Ovary (tissue), 9 donors: ENCODE measurements around the gene FMNL1. TPM values are rescaled to one million over a fixed set of nuclear protein-coding genes. Genes with fewer than 3 reads are reported as not detected.

Experiments
- DNase-seq, 5 donors: peaks; one replicate each; pipeline ENCODE4 v3.0.0-alpha.2; 2019 to 2020
- H3K27ac ChIP-seq, 2 donors: fragments of 200-600 bp; one replicate each; pipeline versions ENCODE4 v1.5.1 to v1.8.0; 2019 to 2022
- H3K27me3 ChIP-seq: fragments of 200-600 bp; one replicate; pipeline ENCODE4 v1.8.0; 2022
- H3K36me3 ChIP-seq: fragments of 200-600 bp; sonication (generic); one replicate; pipeline ENCODE4 v1.5.1; 2019
- H3K4me1 ChIP-seq: one replicate; pipeline ENCODE4 v1.8.1; 2013; ENCODE audit warnings: mild to moderate bottlenecking, moderate library complexity; ENCODE audit not compliant: insufficient read depth
- H3K4me3 ChIP-seq: fragments of 200-600 bp; sonication (generic); one replicate; pipeline ENCODE4 v1.5.1; 2017
- H3K9me3 ChIP-seq, 2 donors: fragments of 200-600 bp in 1 of 2; sonication (generic) in 1 of 2; one replicate each; pipeline versions ENCODE4 v1.5.1 to v1.8.1; 2013 to 2019; ENCODE audit warnings: mild to moderate bottlenecking in 1 of 2, moderate library complexity in 1 of 2
- EP300 ChIP-seq: sonication (generic); formaldehyde crosslinking; IDR thresholded peaks from one replicate; pipeline ENCODE4 v1.6.1; 2017; ENCODE audit warnings: antibody characterized with exemption
- POLR2A ChIP-seq: fragments of 450-650 bp; IDR thresholded peaks from one replicate; pipeline ENCODE4 v1.6.1; 2017; ENCODE audit warnings: antibody characterized with exemption, mild to moderate bottlenecking, moderate library complexity
- WGBS, 3 donors: extraction: QIAGEN DNeasy Blood & Tissue Kit in 1 of 3; methylation state at CpG; one replicate each; pipeline versions ENCODE4 v1.1.5 to v1.1.7; 2013 to 2017; 5-methylcytosine and 5-hydroxymethylcytosine counted together
- intact Hi-C, 4 donors: fragments of 100-400 bp; cut with DNase I; formaldehyde crosslinking; loops; one replicate each; pipeline versions ENCODE4 v1.11.0 to v1.15.1; 2022 to 2023
- polyA plus RNA-seq, 2 donors: library from polyadenylated mRNA; stranded (reverse); fragments of 200-250 nt in 1 of 2; fragments of 350-450 nt in 1 of 2; fragmentation: Illumina TruSeq in 1 of 2; extraction: RNeasy Lipid Tissue Mini Kit (QIAGEN cat#74804) in 1 of 2; gene quantifications; one replicate each; pipeline ENCODE4 v1.2.3, GENCODE V29; 2013 to 2014
- total RNA-seq, 7 donors: library from RNA; depleted of rRNA in 2 of 7; stranded (reverse); fragments of >200 nt in 2 of 7; fragmentation: NEBNext Ultra II Directional in 3 of 7; extraction: Animal tissue kit (Norgen Biotek cat#: 25700) in 3 of 7; gene quantifications; one replicate each; pipeline versions ENCODE4 v1.1.0 to v1.2.4, GENCODE V29; 2016 to 2023
- TF ChIP-seq, protein P1 (sequence below), 3 donors: fragments of 450-650 bp in 2 of 3; fragments of 200-600 bp in 1 of 3; IDR thresholded peaks; one replicate each; pipeline versions ENCODE4 v1.5.1 to v1.8.0; 2016 to 2022; ENCODE audit warnings: antibody characterized with exemption in 3 of 3, mild to moderate bottlenecking in 1 of 3
- donor health status: DM: no; HTN: no; CAD: no; lungs with moderate emphysema.
- donor health status: DM: no; HTN: no; CAD: no.
- donor health status: Bipolar disorder and iron deficiency.
- donor health status: DM: yes; HTN: yes; CAD: no.
- donor health status: DM: no; HTN: no; CAD: no.
- donor health status: DM: yes; HTN: yes; CAD: no.

FMNL1 gene
- total and polyA plus RNA-seq, 9 donors = 2.1 to 24.0 (median 6.1) TPM

DNA sequence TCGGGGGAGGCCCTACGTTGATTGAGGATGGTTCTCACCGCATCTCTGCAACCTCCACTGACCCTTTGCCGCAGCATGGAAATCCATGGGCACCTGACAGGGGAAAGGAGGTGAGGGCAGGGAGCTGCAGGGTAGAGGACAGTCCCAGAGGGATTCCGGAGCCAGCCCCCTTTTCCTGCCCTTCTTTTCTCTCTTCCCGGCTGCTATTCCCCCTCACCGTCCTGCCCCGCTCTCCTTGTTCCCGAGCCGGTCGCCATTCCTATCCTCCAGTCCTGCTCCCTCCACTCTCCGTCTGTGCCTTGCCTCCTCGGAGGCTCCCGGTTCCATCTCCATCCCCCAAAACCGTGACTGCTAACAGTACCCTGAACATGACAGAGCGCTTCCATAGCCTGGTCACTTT is 35.4 kb downstream of the FMNL1 start:
- no peak overlapping the region for H3K4me3 ChIP-seq
- H3K27ac ChIP-seq = no peak overlapping the region
- TF ChIP-seq POLR2A = no peak
- intact Hi-C loops = no loop called here
- no peaks in the 10 kb centered on the region for H3K36me3 ChIP-seq
- 62 to 66% (median 65%) methylated on average over 16 of the region's 16 CpGs for WGBS, 3 donors
- H3K4me1 ChIP-seq = no peaks in the 10 kb centered on the region
- no peaks in the 10 kb centered on the region for H3K27me3 ChIP-seq
- no peak for DNase-seq
- no peaks in the 10 kb centered on the region for H3K9me3 ChIP-seq

DNA sequence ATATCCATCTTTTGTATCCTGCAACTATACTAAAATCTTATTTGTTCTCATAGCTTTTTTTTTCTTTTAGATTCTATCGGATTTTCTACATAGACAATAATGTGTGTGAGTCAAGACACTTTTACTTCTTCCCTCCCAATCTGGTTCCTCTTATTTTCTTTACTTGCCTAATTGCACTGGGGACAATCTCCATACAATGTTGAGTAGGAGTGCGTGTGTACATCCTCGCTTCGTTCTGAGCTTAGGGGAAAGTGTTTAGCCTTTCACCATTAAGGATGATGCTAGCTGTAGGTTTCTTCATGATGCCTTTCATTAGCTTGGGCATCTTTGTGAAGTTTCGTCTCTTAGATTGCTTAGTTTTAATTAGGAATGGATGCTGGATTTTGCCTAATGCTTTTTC is 37.3 kb downstream of the FMNL1 start:
- intact Hi-C loops = no loop called here
- H3K4me1 ChIP-seq = peaks cover 4% of the 10 kb centered on the region
- H3K27me3 ChIP-seq = no peaks in the 10 kb centered on the region
- no peak overlapping the region for H3K4me3 ChIP-seq
- WGBS, 3 donors = 50 to 54% (median 50%) methylated on average over 5 of the region's 5 CpGs
- TF ChIP-seq, protein P1, sequence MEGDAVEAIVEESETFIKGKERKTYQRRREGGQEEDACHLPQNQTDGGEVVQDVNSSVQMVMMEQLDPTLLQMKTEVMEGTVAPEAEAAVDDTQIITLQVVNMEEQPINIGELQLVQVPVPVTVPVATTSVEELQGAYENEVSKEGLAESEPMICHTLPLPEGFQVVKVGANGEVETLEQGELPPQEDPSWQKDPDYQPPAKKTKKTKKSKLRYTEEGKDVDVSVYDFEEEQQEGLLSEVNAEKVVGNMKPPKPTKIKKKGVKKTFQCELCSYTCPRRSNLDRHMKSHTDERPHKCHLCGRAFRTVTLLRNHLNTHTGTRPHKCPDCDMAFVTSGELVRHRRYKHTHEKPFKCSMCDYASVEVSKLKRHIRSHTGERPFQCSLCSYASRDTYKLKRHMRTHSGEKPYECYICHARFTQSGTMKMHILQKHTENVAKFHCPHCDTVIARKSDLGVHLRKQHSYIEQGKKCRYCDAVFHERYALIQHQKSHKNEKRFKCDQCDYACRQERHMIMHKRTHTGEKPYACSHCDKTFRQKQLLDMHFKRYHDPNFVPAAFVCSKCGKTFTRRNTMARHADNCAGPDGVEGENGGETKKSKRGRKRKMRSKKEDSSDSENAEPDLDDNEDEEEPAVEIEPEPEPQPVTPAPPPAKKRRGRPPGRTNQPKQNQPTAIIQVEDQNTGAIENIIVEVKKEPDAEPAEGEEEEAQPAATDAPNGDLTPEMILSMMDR (IDR thresholded peaks at IDR 0.05) = no peak
- TF ChIP-seq EP300 = no peak
- no peak for TF ChIP-seq POLR2A
- no peak overlapping the region for H3K27ac ChIP-seq
- no peaks in the 10 kb centered on the region for H3K9me3 ChIP-seq
- no peaks in the 10 kb centered on the region for H3K36me3 ChIP-seq
- no peak for DNase-seq

DNA sequence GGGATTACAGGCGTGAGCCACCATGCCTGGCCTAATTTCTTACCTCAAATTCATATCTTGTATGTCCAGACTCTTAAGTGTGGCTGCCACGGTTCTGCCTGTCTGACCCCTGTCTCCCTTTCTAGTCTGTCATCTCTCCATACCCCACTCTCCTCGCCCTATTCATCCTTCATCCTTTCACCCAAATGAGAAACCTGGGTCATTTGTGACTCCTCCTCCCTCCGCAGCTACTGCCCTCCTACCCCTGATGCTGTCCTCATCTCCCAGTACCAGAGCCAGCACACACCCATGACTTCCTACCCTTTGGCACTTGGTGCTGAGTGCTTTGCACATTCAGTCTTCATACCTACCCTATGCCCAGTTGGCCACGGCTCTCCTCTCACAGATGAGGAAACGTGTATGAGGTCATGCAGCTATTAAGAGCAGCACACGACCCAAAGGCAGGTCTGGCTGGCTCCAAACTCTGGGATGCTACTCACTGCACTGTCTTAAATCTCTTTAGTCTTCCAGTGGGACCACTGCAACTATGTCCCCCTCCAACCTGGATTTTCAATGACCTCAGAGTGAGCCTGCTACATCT is 38.6 kb downstream of the FMNL1 start:
- DNase-seq = no peak
- Histone ChIP-seq H3K27me3 (no peaks in the 10 kb centered on the region), H3K4me3 (no peak overlapping the region), H3K9me3 (no peaks in the 10 kb centered on the region), H3K27ac (no peak overlapping the region), H3K36me3 (no peaks in the 10 kb centered on the region), H3K4me1 (peaks cover 4% of the 10 kb centered on the region)
- TF ChIP-seq EP300 = no peak
- TF ChIP-seq POLR2A = no peak
- TF ChIP-seq, protein P1 (IDR thresholded peaks at IDR 0.05) = no peak
- WGBS, 3 donors = 84 to 92% (median 87%) methylated on average over 7 of the region's 7 CpGs
- intact Hi-C loops = no loop called here

DNA sequence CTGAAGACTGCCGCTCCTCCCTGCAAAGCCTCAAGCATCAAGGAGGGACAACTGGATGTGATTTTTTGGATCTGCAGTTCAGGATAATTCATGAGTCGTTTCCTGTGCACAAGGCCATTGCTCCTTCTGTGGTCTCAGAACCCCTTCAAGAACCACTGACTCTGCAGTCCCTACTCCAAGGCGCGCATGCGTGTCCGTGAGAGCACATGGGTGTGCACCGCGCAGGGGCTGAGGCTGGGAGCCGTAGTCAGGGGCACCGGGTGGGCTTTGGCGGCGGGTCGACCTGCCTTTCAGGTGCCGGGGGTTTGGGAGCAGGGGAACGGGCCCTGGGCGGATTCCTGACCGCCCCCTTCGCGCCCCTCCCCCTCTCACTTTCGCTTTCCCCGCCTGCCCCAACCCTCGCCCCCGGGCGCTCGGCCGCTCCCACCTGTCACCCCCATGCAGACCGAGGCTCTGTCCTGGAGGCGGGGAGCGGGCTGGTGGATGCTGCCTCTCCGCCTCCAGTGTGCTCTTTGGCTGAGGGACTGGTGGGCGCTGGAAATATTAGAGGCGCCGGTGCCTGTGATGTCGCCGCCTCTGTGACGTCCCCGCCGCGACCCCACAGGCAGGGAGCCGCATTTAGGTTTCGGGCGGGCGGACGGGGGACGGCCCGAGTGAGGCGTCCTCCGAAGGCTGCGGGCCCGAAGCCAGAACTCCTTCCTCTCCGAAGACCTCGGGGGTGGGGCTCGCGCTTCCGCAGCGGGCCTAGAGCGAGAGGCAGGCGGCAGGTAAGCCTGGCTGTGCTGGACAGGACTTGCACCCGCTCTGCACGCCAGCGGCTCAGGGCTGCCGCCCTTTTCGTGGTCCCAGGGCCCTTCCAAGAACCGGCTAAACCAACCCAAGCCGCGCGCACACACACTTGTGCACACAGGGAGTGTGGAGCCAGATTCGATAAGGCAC is 40.2 kb downstream of the FMNL1 start, which contains the start of gene SPATA32:
TSS of gene SPATA32 (minus strand) at position 518 of the 939 bp plus-strand sequence. CDS start at position 440, 78 bp downstream.
- intact Hi-C loops = no loop called here
- Histone ChIP-seq H3K4me3 (peak within 1 kb of the TSS; percentile 67), H3K36me3 (no peaks in the 10 kb centered on the region), H3K27me3 (no peaks in the 10 kb centered on the region), H3K4me1 (peaks cover 4% of the 10 kb centered on the region), H3K9me3 (no peaks in the 10 kb centered on the region), H3K27ac (peak within 1 kb of the TSS; percentile 3 to 36)
- peak; percentile 60 to 77 (median 73) for DNase-seq
- 2 to 3% (median 2%) methylated on average over 55 to 68 of the region's 68 CpGs for WGBS, 3 donors
- TF ChIP-seq POLR2A = no peak
- TF ChIP-seq, protein P1 (IDR thresholded peaks at IDR 0.05) = no peak
- TF ChIP-seq EP300 = no peak
